ENCODE measurements around the gene AP3S2.

Gene AP3S2

GRCh38 chr15:89880727-89881126 is 13.1 kb downstream of the AP3S2 start:
- DNase-seq (ENCODE audit: low read depth) = no peak
- no peak overlapping the region for H3K4me3 ChIP-seq (replicated peaks; ENCODE audit: low read depth, low read length)
- TF ChIP-seq CTCF (IDR thresholded peaks at IDR 0.05; ENCODE audit: low read length, missing control alignments) = no peak

- no peak overlapping the region for H3K4me3 ChIP-seq (replicated peaks; ENCODE audit: low read depth, low read length)
- DNase-seq (ENCODE audit: low read depth) = no peak
- TF ChIP-seq CTCF (IDR thresholded peaks at IDR 0.05; ENCODE audit: low read length, missing control alignments) = no peak
Measured at GRCh38 chr15:89878323-89878722, 15.5 kb downstream of the AP3S2 start.

- H3K4me3 ChIP-seq (replicated peaks; ENCODE audit: low read depth, low read length) = no peak overlapping the region
- DNase-seq (ENCODE audit: low read depth) = no peak
- TF ChIP-seq CTCF (IDR thresholded peaks at IDR 0.05; ENCODE audit: low read length, missing control alignments) = no peak
Measured at GRCh38 chr15:89877083-89877425, 16.7 kb downstream of the AP3S2 start.

- TF ChIP-seq CTCF (IDR thresholded peaks at IDR 0.05; ENCODE audit: low read length, missing control alignments) = no peak
- no peak overlapping the region for H3K4me3 ChIP-seq (replicated peaks; ENCODE audit: low read depth, low read length)
- DNase-seq (ENCODE audit: low read depth) = no peak
Measured at GRCh38 chr15:89876396-89877082, 17.3 kb downstream of the AP3S2 start.

GRCh38 chr15:89875741-89876140 is 18.1 kb downstream of the AP3S2 start:
- no peak for DNase-seq (ENCODE audit: low read depth)
- TF ChIP-seq CTCF (IDR thresholded peaks at IDR 0.05; ENCODE audit: low read length, missing control alignments) = no peak
- no peak overlapping the region for H3K4me3 ChIP-seq (replicated peaks; ENCODE audit: low read depth, low read length)

GRCh38 chr15:89874926-89875564 is 18.7 kb downstream of the AP3S2 start:
- DNase-seq (ENCODE audit: low read depth) = peak; percentile 80
- peak; percentile 94 for TF ChIP-seq CTCF (IDR thresholded peaks at IDR 0.05; ENCODE audit: low read length, missing control alignments)

More at GRCh38 chr15:89874926-89875564, 18.7 kb downstream of the AP3S2 start:
- H3K4me3 ChIP-seq (replicated peaks; ENCODE audit: low read depth, low read length) = no peak overlapping the region

Measured in fibroblast of pulmonary artery (primary cell).